Fibroblast of lung (primary cell): ENCODE measurements around the gene PLEKHH2.

ENCODE experiments used
- EZH2 ChIP-seq: IDR thresholded peaks from 2 replicates; pipeline ENCODE4 v1.5.1; 2012; ENCODE audit warnings: low read length, control low read depth, mild to moderate bottlenecking; ENCODE audit errors: missing control alignments
- TF ChIP-seq, protein P1 (sequence below), 2 donors: IDR thresholded peaks in 1 of 2; conservative IDR thresholded peaks in 1 of 2; 1 replicate in 1 of 2; 2 replicates in 1 of 2; pipeline ENCODE4 v1.5.1; 2011 to 2012; ENCODE audit warnings: low read length in 2 of 2, control low read depth in 1 of 2, inconsistent platforms in 1 of 2, low read depth in 1 of 2, mild to moderate bottlenecking in 1 of 2

DNA sequence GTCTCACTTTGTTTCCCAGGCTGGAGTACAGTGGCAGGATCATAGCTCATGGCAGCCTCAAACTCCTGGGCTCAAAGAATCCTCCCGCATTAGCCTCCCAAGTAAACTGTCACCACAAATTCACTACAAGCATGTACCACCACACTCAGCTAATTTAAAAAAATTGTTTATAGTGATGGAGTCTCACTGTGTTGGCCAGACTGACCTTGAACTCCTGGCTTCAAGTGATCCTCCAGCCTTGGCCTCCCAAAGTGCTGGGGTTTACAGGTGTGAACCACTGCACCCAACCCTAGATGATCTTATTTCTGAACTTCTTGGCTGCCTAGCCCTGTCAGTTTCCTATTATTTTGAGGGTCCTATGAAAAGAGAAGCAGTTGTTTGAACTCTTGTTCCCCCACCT lies 151.6 kb downstream of the PLEKHH2 start:
- TF ChIP-seq, protein P1, sequence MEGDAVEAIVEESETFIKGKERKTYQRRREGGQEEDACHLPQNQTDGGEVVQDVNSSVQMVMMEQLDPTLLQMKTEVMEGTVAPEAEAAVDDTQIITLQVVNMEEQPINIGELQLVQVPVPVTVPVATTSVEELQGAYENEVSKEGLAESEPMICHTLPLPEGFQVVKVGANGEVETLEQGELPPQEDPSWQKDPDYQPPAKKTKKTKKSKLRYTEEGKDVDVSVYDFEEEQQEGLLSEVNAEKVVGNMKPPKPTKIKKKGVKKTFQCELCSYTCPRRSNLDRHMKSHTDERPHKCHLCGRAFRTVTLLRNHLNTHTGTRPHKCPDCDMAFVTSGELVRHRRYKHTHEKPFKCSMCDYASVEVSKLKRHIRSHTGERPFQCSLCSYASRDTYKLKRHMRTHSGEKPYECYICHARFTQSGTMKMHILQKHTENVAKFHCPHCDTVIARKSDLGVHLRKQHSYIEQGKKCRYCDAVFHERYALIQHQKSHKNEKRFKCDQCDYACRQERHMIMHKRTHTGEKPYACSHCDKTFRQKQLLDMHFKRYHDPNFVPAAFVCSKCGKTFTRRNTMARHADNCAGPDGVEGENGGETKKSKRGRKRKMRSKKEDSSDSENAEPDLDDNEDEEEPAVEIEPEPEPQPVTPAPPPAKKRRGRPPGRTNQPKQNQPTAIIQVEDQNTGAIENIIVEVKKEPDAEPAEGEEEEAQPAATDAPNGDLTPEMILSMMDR (conservative IDR thresholded peaks at IDR 0.05 in 1 of 2, IDR thresholded peaks at IDR 0.05 in 1 of 2; ENCODE audit: low read depth in 1 of 2, low read length in 2 of 2), result no peak
- no peak for TF ChIP-seq EZH2
